Peyer's patch (tissue), 4 donors: ENCODE results near the gene ZSCAN12.

Experiments used
- POLR2A ChIP-seq, 2 donors: fragments of 450-650 bp; IDR thresholded peaks; one replicate each; pipeline ENCODE4 v1.5.1; 2017; ENCODE audit warnings: antibody characterized with exemption in 2 of 2, mild to moderate bottlenecking in 2 of 2, moderate library complexity in 2 of 2
- TF ChIP-seq, protein P1 (sequence below), 6 experiments: fragments of 450-650 bp in 4 of 6; fragments of 200-600 bp in 2 of 6; sonication (generic) in 1 of 6; IDR thresholded peaks; one replicate each; pipeline ENCODE4 v1.5.1; 2017 to 2019; ENCODE audit warnings: antibody characterized with exemption in 6 of 6, mild to moderate bottlenecking in 3 of 6, moderate library complexity in 1 of 6

DNA sequence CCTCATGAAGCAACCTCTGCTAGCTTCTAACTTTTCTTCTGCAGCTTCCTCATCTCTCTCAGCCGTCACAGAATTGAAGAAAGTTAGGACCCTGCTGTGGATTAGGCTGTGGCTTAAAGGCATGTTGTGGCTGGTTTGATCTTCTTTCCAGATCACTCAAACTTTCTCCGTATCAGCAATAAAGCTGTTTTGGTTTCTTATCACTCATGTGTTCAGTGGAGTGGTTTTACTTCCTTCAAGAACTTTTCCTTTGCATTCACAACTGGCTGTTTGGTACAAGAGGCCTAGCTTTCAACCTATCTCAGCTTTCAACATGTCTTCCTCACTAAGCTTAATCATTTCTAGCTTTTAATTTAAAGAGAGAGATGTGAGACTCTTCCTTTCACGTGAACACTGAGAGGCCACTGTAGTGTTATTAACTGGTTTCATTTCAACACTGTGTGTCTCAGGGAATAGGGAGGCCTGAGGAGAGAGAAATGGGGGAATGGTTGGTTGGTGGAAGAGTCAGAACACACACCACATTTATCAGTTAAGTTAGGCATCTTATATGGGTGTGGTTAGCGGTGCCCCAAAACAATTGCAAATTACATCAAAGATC, 26.5 kb upstream of the ZSCAN12 start:
- TF ChIP-seq, protein P1, sequence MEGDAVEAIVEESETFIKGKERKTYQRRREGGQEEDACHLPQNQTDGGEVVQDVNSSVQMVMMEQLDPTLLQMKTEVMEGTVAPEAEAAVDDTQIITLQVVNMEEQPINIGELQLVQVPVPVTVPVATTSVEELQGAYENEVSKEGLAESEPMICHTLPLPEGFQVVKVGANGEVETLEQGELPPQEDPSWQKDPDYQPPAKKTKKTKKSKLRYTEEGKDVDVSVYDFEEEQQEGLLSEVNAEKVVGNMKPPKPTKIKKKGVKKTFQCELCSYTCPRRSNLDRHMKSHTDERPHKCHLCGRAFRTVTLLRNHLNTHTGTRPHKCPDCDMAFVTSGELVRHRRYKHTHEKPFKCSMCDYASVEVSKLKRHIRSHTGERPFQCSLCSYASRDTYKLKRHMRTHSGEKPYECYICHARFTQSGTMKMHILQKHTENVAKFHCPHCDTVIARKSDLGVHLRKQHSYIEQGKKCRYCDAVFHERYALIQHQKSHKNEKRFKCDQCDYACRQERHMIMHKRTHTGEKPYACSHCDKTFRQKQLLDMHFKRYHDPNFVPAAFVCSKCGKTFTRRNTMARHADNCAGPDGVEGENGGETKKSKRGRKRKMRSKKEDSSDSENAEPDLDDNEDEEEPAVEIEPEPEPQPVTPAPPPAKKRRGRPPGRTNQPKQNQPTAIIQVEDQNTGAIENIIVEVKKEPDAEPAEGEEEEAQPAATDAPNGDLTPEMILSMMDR (IDR thresholded peaks at IDR 0.05): no peak
- TF ChIP-seq POLR2A (IDR thresholded peaks at IDR 0.05): no peak
